Measurements from ENCODE around the gene RNFT1.
"Not testable (repeated sequence)": the region's sequence is repeated elsewhere in the genome, so short reads cannot be mapped to it uniquely, and the experiment has no call there.

The RNFT1 gene

DNA sequence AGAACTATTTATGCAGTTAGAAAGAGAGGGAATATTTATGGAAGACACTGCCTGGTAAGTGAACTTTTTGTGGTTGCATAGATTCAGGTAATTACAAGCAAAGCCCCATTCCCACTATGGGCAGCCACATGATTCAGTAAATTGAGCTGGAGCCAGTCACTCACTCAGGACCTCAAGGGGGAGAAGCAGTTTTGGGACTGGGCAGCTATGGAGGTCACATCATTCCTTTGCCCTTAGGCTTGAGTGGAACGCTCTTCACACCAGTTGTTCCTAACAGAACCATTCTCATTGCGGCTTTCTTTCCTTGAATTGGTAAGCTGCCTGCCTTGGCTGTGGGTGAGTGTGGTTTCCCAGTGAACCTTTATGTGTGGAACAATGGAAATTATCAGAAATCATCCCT, 34.4 kb downstream of the RNFT1 start:
- in situ Hi-C loops (cut with MboI; ENCODE audit: low sequenced_read_pairs): not testable (repeated sequence)

DNA sequence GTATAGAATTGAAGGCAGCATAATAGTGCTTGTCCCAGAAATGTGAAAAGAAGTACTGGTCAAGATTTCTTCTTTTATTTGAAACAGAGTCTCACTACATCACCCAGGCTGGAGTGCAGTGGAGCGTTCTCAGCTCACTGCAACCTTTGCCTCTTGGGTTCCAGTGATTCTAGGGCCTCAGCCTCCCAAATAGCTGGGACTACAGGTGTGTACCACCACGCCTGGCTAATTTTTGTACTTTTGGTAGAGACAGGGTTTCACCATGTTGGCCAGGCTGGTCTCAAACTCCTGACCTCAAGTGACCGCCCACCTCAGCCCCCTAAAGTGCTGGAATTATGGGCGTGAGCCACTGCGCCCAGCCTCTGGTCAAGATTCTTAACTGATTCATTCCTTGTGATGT, 43.9 kb downstream of the RNFT1 start:
- in situ Hi-C loops (cut with MboI; ENCODE audit: low sequenced_read_pairs): not testable (repeated sequence)

DNA sequence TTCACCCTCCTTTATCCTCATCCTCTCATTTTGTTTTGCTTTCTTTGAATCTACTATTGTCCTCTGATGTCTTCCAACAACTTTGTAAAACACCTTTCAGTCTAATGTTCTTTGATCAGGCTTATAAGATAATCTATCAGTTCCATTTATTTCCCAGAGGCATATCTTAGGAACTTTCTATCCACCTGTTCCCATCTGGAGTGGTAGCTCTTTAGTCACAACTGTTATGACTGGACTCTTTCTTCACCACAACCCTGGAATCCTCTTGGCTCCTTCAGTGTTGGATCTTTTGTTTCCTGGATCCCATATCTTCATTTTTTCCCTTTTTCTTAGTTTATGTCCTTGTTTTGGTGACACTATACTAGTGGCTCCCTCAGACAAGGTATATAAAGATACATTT, 48.1 kb downstream of the RNFT1 start:
- in situ Hi-C loops (cut with MboI; ENCODE audit: low sequenced_read_pairs): no loop called here

DNA sequence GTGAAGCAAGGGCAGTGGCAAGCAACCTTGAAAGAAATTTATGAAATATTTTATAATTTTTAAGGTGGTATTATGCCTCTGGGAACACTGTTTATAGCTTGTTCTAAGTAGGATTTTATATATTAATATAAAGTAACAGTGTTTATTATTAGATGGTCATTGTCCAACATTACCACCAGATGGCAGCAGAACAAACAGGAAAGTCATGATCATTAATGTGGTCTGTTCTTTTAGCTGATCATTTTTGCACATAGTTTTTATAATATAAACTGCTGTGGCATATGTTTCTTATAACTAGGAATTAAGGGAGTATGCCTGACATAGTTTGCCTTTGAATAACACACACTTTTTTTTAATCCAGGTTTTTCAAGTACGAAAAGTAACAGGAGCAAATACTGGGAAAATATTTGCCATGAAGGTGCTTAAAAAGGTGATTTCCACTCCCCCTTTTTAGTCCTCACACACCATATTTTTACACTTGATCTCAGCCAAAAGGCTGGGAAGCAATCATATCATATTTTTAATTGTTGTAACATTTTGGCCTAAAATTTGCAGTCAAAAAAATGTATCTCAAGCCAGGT, 50.2 kb downstream of the RNFT1 start:
- in situ Hi-C loops (cut with MboI; ENCODE audit: low sequenced_read_pairs): no loop called here

DNA sequence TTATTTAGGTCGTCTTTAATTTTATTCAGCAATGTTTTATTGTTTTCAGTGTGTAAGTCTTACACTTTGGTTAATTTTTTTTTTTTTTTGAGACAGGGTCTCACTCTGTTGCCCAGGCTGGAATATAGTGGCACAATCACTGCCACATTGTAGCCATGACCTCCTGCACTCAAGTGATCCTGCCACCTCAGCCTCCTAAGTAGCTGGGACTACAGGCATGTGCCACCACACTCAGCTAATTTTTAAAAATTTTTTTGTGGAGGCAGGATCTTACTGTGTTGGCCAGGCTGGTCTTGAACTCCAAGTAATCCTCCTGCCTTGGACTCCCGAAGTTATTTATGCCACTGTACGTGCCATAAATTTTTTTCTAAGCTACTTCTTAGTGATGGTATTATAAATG, 57.1 kb downstream of the RNFT1 start:
- in situ Hi-C loops (cut with MboI; ENCODE audit: low sequenced_read_pairs): no loop called here

DNA sequence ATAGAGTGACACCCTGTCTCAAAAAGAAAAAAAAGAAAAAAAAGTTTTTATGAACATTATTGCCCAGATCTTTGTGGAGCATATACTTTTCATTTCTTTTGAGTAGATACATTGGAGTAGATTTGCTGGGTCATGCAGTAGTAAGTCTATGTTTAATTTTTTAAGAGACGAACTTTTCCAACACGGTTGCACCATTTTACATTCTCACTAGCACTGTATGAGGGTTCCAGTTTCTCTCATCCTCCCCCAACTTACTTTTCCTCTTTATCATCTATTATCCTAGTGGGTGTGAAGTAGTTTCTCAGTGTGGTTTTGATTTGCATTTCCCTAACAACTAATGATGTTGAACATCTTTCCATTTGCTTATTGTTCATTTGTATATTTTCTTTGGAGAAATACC, 61.1 kb downstream of the RNFT1 start:
- in situ Hi-C loops (cut with MboI; ENCODE audit: low sequenced_read_pairs): no loop called here
